Fibroblast of skin of right quadriceps (primary cell): ENCODE data around the gene RPRML.

Experiments used
- DNase-seq: peaks from one replicate; pipeline ENCODE4 v3.0.0-alpha.2; 2013

The RPRML gene

DNA sequence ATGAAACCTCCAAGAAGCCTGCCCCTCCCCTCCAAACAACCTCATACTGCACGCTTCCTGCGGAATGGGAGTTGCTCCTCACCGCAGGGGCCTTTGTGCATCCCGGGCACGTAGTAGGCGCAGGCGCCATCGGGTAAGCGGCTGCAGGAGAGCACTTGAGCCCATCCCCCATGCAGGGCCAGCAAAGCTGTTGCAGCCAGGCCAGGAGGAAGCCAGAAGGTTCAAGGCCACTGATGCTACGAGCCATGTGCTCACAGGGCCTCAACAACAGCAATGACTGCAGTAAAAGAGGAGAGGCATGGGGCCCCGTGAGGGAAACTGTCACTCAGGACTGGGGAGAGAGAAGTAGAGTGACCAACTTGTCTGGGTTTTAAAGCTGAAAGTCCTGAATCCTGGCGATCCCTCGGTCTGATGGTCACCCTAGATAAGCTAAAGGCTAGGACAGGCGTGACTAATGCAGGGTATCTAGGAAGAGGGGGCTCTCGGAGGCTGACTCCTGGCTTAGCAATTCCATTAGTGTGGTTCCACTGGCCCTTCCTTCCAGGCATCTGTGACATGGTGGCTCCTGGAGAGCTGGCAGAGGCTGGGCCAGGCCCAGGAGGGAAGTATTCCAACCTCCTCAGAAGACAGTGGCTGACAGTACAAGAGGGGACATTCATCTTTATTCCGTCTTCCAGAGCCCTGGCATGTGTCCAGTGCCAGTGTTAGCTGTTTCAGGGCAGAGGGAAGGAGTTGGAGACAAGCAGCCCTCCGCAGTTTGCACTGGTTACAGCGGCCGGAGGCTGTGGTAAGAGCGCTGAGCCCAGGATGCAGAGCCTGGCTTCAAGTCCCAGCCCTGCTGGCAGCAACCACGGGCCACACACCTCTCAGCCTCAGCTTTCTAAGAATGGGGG, 35.3 kb downstream of the RPRML start:
- peak; percentile 44 for DNase-seq

DNA sequence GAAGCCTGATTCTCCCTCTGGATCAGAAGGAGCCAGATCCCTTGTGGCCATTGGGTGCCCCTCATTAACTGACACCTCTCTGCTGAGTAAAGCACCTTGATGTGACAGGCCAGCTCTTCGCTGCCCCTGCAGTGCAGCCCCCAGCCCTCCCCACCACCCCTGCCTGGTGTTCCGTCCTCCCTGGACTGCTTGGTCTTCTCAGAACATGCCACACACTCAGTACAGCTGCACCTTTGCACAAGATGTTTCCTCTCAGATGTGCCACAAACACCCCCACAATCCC, 35.9 kb downstream of the RPRML start:
- DNase-seq = no peak

DNA sequence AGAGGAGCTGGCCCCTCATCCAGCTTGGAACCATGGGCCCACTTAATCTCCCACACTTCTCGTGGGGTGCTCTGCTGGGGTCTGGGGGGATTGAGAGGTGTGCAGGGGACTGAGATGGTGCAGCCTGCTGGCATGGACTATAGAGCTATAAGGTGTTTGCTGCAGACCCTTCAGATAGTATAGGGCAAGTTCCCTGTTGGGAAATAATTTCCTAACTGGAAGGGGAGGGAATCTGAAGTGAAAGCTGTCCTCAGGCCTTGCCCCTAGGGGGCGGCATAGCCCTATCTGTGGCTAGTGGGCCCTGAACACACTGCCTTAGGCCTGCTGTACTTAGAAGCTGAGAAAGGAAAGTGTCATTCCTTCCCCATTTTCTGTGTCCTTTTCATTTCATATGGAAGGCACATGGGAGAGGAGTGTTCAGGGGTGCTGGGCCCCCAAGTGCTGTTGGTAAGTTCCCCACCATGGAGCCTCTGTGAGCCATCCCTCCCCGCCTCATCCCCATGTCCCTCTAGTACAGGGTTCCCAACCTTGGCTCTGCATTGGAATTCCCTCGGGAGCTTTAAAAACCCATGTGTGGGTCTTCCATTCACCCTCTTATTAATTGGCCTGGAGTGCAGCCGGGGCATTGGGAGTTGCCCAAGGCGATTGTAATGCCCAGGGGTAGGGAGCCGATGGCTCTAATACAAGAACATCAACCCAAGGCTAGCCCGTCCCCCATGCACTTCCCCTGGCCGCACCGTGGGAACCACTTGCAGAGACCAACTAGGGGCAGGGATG, 36.4 kb downstream of the RPRML start:
- peak; percentile 71 for DNase-seq

DNA sequence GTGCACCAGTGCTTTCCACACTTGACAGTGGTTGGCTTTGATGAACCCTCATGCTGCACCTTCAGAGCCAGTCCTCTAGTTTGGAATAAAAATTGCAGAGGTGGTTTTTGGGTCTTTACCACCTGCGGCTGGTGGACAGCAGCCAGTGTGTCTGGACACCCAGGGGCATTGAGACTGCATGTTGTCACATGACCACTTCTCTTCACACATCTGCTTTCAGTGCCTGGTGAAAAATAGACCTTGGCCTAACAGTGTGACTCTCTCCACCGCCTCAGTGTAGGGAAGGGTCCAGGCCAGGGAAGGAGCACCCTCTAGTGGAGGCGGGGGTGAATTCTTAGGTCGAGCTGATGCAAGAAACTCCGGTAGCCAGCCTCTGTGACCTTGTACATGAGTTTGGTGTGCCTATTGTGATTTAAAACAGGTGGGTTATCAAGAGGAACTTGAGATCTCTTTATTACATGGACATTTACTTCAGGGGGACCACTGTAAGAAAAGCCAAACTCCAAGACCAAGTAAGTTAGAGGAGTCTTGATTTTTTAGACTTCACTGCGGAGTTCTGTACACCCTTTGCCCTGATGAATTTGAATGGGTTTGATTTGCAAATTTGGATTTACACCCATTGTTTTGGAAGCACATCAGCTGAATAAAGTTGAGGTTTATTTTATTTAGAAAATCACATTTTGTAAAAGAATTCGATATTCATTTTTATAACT, 38.2 kb downstream of the RPRML start:
- DNase-seq = peak; percentile 69

DNA sequence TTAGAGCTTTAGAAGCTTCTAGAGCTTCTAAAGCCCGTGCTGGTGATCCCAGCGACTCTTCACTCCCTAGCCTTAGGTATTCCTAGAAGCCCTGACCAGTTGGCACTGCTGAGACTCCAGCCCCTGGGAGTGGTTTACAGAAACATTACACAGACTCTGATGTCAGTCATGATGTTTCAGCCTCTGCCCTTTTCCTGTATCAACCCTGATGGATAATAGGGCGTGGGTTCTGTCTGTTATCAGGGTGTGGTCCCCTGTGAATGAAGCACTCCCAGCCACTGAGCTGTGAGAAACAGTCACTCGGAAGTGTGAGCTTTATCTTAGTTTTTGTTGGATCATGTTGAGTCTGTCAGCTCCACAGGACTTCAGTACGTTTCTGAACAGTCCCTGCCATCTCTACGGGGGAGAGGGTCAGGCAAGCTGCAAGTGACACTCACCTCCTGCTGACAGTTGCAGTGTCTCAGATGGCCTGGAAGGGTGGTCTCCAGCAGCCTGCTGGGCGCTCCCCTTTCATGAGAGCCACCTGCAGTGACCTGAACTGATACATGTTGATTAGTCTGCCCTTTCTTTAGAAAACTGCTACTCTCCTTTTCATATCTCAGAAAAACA, 43.3 kb downstream of the RPRML start:
- no peak for DNase-seq

DNA sequence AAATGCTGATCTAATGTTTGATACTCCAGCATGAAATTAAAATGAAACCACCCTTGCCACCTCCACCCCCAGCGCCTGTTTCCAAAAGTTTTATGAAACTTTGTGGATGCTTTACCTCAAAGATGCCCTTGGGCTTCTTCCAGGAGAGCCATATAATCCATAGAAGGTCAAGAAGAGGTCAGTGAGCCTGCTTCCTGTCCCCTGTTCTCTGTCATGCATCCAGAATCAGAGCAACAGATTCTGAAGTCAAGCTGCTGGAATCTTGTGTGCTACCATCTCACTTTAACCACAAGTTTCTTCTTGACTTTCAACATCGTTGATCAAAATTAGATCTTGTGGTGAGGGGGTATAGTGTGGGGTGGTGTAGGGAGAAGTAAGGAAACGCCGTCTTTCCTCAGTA, 47.5 kb downstream of the RPRML start:
- no peak for DNase-seq

DNA sequence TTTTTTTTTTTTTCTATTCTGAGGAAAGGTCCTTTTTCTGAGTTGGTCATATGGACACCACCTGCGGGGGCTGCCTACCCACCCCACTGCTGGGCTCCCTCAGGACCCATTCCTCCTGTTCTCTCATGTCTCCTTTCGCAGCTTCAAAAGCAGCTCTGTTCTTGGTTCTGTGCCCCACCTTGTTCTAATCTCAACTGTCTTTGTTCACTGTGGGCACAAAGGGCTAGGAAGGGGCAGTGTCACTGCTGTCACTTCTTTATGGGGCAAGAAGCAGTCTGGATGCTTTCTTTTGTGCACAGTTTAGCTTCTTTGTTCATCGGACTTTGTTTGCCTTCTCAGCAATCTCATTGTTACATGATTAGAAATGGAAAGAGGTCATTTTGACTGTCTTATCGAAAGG, 49.0 kb downstream of the RPRML start:
- no peak for DNase-seq

DNA sequence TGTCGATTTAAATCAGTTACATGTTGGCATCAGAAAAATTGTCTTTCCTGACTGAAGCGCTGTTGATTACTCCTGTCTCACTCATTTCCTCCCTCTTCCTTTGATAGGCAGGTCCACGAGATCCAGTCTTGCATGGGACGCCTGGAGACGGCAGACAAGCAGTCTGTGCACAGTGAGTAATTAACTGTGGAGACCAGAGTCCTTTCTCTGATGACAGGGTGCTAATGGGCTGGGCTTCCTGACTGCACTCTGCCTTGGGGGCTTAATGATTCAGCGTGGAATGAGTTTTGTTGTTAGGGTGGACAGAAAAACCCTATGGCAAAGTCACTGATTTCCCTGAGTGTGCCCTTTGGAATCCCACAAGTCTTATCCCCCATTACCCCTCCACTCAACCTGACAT, 49.6 kb downstream of the RPRML start:
- DNase-seq = peak; percentile 61

DNA sequence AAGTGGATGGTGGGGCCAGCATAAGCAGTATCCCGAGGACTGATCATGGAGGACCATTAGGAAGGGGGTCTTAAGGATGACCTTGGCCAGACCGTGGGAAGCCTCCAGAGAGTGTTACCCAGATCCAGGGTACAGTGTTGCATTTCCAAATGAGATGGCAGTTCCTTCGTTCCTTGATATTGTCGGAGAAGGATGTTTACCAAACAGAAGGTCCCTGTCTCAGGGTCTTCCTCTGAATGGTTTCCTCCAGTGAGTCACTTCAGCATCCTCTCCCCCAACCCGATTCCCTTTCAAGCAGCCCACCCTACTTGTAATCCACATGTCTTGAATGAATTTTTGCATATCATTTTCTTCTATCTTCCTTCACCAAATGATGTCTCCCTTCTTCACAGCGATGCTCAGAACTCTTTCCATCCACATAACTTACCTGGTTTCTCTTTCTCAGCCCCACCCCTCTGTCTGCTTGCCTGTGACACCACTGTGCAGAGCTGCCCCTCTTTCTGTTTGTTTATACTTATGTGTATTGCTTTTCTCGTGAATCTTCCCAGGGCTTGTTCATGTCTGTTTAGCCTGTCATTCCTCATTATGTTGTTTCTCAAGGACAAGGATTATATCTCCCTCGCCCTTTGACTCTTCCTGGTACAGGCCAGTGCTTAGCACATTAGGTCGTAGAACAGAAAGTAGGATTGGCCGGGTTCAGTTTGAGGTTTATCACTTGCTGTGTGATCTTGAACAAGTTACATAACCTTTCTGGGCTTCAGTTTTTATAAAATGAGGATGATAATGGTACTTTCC, 50.4 kb downstream of the RPRML start:
- no peak for DNase-seq
